Sigmoid colon (tissue), 7 donors: ENCODE data around the gene C1S. TPM values are rescaled to one million over a fixed set of nuclear protein-coding genes. Genes with fewer than 3 reads are reported as not detected.

Experiments
- DNase-seq: peaks from one replicate; pipeline ENCODE4 v3.0.0-alpha.2; 2019
- H3K27ac ChIP-seq, 4 donors: fragments of 200-600 bp; sonication (generic); one replicate each; pipeline ENCODE4 v1.5.1; 2016 to 2019; ENCODE audit warnings: mild to moderate bottlenecking in 1 of 4
- H3K27me3 ChIP-seq, 3 donors: fragments of 200-600 bp; sonication (generic); one replicate each; pipeline ENCODE4 v1.5.1; 2019; ENCODE audit warnings: mild to moderate bottlenecking in 1 of 3
- H3K36me3 ChIP-seq, 4 donors: fragments of 200-600 bp; sonication (generic); one replicate each; pipeline ENCODE4 v1.5.1; 2016 to 2019
- H3K4me1 ChIP-seq, 4 donors: fragments of 200-600 bp; sonication (generic); one replicate each; pipeline ENCODE4 v1.5.1; 2017 to 2019
- H3K4me3 ChIP-seq, 4 donors: fragments of 200-600 bp; sonication (generic); one replicate each; pipeline ENCODE4 v1.5.1; 2017 to 2019; ENCODE audit warnings: mild to moderate bottlenecking in 2 of 4, moderate library complexity in 1 of 4
- H3K9me3 ChIP-seq, 4 donors: fragments of 200-600 bp in 3 of 4; sonication (generic) in 3 of 4; one replicate each; pipeline versions ENCODE4 v1.5.1 to v1.6.1; 2013 to 2019
- EP300 ChIP-seq, 4 donors: sonication (generic); formaldehyde crosslinking; IDR thresholded peaks; one replicate each; pipeline ENCODE4 v1.6.1; 2017; ENCODE audit warnings: antibody characterized with exemption in 4 of 4
- POLR2A ChIP-seq, 2 donors: fragments of 450-650 bp; IDR thresholded peaks; one replicate each; pipeline ENCODE4 v1.6.1; 2016; ENCODE audit warnings: antibody characterized with exemption in 2 of 2, mild to moderate bottlenecking in 2 of 2, moderate library complexity in 2 of 2
- POLR2AphosphoS5 ChIP-seq, 4 donors: sonication (generic); formaldehyde crosslinking; IDR thresholded peaks; one replicate each; pipeline ENCODE4 v1.6.1; 2017; ENCODE audit warnings: antibody characterized with exemption in 4 of 4
- WGBS, 2 donors: extraction: QIAGEN DNeasy Blood & Tissue Kit; methylation state at CpG; one replicate each; pipeline ENCODE4 v1.1.7; 2013; 5-methylcytosine and 5-hydroxymethylcytosine counted together
- intact Hi-C: fragments of 100-400 bp; cut with DNase I; formaldehyde crosslinking; loops from one replicate; pipeline ENCODE4 v1.15.1; 2023
- polyA plus RNA-seq, 3 donors: library from polyadenylated mRNA; stranded (reverse); fragments of 200-250 nt; gene quantifications; one replicate each; pipeline ENCODE4 v1.2.3, GENCODE V29; 2013
- total RNA-seq, 4 donors: library from RNA; depleted of rRNA; stranded (reverse); fragments of >200 nt; gene quantifications; one replicate each; pipeline ENCODE4 v1.1.0, GENCODE V29; 2016
- TF ChIP-seq, protein P1 (sequence below), 4 experiments: fragments of 450-650 bp in 3 of 4; fragments of 200-600 bp in 1 of 4; IDR thresholded peaks; one replicate each; pipeline ENCODE4 v1.5.1; 2016 to 2019; ENCODE audit warnings: antibody characterized with exemption in 4 of 4, mild to moderate bottlenecking in 3 of 4, moderate library complexity in 2 of 4
- donor health status: healthy with polysubstance abuse.
- donor health status: Bipolar disorder and iron deficiency.
- donor health status: healthy.

C1S gene
- total and polyA plus RNA-seq, 7 donors = 15.5 to 622 (median 420) TPM

DNA sequence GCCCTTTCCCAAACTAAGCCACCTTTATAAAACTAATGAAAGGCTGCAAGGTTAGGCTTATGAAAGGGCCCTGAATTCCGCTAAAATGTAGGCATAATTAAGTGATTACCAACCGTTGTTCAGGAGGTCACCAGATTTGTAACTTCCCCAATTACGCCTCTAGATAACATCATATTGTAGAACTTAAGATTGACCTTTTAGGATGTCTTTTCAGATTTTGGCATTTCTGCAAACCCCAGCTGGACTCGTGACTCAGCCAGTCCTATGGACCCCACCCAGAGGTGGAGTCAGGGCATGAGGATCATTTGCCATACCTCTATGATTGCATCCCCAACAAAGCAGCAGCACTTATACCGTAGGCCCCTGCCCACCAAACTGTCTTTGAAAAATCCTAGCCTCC is 38.6 kb upstream of the C1S start:
- H3K36me3 ChIP-seq = no peaks in the 10 kb centered on the region
- peaks cover 0 to 20% (median 15%) of the 10 kb centered on the region in 4 donors for H3K4me1 ChIP-seq
- no peaks in the 10 kb centered on the region for H3K27me3 ChIP-seq
- no peak for DNase-seq
- H3K27ac ChIP-seq = no peak overlapping the region
- H3K4me3 ChIP-seq = no peak overlapping the region
- WGBS, 2 donors = 57 to 76% methylated on average over 5 of the region's 5 CpGs
- TF ChIP-seq EP300 (IDR thresholded peaks at IDR 0.05) (no peak), POLR2AphosphoS5 (IDR thresholded peaks at IDR 0.05) (no peak), POLR2A (IDR thresholded peaks at IDR 0.05) (no peak)
- TF ChIP-seq, protein P1, sequence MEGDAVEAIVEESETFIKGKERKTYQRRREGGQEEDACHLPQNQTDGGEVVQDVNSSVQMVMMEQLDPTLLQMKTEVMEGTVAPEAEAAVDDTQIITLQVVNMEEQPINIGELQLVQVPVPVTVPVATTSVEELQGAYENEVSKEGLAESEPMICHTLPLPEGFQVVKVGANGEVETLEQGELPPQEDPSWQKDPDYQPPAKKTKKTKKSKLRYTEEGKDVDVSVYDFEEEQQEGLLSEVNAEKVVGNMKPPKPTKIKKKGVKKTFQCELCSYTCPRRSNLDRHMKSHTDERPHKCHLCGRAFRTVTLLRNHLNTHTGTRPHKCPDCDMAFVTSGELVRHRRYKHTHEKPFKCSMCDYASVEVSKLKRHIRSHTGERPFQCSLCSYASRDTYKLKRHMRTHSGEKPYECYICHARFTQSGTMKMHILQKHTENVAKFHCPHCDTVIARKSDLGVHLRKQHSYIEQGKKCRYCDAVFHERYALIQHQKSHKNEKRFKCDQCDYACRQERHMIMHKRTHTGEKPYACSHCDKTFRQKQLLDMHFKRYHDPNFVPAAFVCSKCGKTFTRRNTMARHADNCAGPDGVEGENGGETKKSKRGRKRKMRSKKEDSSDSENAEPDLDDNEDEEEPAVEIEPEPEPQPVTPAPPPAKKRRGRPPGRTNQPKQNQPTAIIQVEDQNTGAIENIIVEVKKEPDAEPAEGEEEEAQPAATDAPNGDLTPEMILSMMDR (IDR thresholded peaks at IDR 0.05) = no peak
- intact Hi-C loops = no loop called here
- H3K9me3 ChIP-seq = no peaks in the 10 kb centered on the region

DNA sequence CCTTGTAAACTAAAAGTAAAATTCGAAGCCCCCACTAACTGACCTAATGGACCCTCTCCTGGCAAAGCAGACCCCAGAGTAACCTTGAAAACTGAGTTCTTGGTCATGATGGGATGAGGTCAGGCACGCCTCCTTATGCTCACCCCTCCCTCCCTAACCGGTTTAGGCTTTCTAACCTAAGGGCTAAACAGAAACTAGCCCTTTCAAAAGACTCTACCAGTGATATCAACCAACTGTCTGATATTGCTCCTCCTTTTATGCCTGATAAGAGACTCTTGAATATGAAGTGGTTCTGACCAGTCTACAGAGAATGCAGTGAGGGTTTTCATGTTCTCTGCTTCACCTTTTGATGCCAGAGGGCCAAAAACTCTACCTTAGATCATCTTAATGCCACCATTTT is 37.4 kb upstream of the C1S start:
- Histone ChIP-seq H3K4me3 (no peak overlapping the region), H3K27me3 (no peaks in the 10 kb centered on the region), H3K4me1 (peaks cover 0 to 9% (median 6%) of the 10 kb centered on the region in 4 donors), H3K9me3 (no peaks in the 10 kb centered on the region), H3K27ac (no peak overlapping the region), H3K36me3 (no peaks in the 10 kb centered on the region)
- TF ChIP-seq, protein P1 (IDR thresholded peaks at IDR 0.05) = no peak
- TF ChIP-seq POLR2AphosphoS5 (IDR thresholded peaks at IDR 0.05) (no peak), EP300 (IDR thresholded peaks at IDR 0.05) (no peak), POLR2A (IDR thresholded peaks at IDR 0.05) (no peak)
- DNase-seq = no peak
- intact Hi-C loops = no loop called here
- 88 to 90% methylated on average over 3 of the region's 3 CpGs for WGBS, 2 donors

DNA sequence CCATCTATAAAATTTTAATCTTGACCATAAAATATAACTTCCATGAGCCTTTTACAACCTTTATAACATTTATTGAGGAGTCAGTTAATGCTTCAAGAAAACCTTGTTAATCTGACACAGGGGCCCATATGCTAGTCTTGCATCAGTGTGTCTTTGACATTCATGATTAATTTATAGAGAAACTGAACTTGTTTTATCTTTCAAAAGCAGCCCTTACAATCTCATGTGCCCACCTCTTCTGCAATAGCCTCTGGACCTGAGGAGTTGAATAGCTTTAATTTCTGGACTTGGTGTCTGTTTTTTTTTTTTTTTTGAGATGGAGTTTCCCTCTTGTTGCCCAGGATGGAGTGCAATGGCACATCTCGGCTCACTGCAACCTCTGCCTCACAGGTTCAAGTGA is 33.7 kb upstream of the C1S start:
- DNase-seq = no peak
- TF ChIP-seq POLR2AphosphoS5 (IDR thresholded peaks at IDR 0.05) = no peak
- TF ChIP-seq POLR2A (IDR thresholded peaks at IDR 0.05) = no peak
- TF ChIP-seq EP300 (IDR thresholded peaks at IDR 0.05) = no peak
- TF ChIP-seq, protein P1 (IDR thresholded peaks at IDR 0.05) = no peak
- intact Hi-C loops = no loop called here
- Histone ChIP-seq H3K27me3 (no peaks in the 10 kb centered on the region), H3K36me3 (no peaks in the 10 kb centered on the region), H3K9me3 (no peaks in the 10 kb centered on the region), H3K27ac (no peak overlapping the region), H3K4me3 (no peak overlapping the region), H3K4me1 (no peaks in the 10 kb centered on the region)
- WGBS, 2 donors = 82 to 85% methylated on average over 1 of the region's 1 CpG

DNA sequence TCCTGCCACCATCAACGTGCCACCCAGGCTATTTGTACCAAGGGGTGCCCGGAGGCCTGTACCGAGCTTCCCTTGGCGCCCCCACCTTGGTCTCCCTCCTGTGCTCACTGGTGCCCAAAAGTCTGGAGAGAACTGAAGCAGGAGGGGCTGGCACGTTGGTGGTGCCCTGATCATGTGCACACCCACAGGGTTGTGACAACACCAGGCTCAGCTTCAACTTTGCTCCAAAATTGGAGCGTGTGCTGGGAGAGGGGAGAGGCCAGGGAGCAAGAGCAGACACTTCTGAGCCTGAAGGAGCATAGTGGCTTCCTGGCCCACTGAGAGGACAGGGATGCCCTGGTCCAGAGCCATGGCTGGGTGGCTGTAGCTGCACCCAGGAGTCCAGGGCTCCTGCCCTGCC is 29.2 kb upstream of the C1S start:
- TF ChIP-seq EP300 (IDR thresholded peaks at IDR 0.05) (no peak), POLR2A (IDR thresholded peaks at IDR 0.05) (no peak), POLR2AphosphoS5 (IDR thresholded peaks at IDR 0.05) (no peak)
- TF ChIP-seq, protein P1 (IDR thresholded peaks at IDR 0.05) = no peak
- intact Hi-C loops = no loop called here
- no peak for DNase-seq
- Histone ChIP-seq H3K27ac (no peak overlapping the region), H3K9me3 (no peaks in the 10 kb centered on the region), H3K4me3 (no peak overlapping the region), H3K4me1 (no peaks in the 10 kb centered on the region), H3K36me3 (no peaks in the 10 kb centered on the region), H3K27me3 (no peaks in the 10 kb centered on the region)
- 79 to 87% methylated on average over 6 of the region's 6 CpGs for WGBS, 2 donors

DNA sequence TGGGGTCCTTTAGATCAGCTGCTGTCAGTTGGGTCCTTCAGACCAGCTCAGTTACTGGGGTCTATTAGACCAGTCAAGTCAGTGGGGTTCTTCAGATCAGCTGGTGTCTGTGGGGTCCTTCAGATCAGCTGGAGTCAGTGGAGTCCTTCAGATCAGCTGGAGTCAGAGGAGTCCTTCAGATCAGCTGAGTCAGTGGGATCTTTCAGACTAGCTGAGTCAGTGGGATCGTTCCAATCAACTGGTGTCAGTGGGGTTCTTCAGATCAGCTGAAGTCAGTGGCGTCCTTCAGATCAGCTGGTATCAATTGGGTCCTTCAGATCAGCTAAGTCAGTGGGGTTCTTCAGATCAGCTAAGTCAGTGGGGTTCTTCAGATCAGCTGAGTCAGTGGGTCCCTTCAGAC is 27.5 kb upstream of the C1S start:
- H3K27ac ChIP-seq = no peak overlapping the region
- no peaks in the 10 kb centered on the region for H3K4me1 ChIP-seq
- H3K4me3 ChIP-seq = no peak overlapping the region
- 86 to 87% methylated on average over 2 of the region's 2 CpGs for WGBS, 2 donors
- no peak for DNase-seq
- TF ChIP-seq EP300 (IDR thresholded peaks at IDR 0.05) (no peak), POLR2AphosphoS5 (IDR thresholded peaks at IDR 0.05) (no peak), POLR2A (IDR thresholded peaks at IDR 0.05) (no peak)
- TF ChIP-seq, protein P1 (IDR thresholded peaks at IDR 0.05) = no peak
- intact Hi-C loops = no loop called here
- no peaks in the 10 kb centered on the region for H3K9me3 ChIP-seq
- H3K36me3 ChIP-seq = no peaks in the 10 kb centered on the region
- no peaks in the 10 kb centered on the region for H3K27me3 ChIP-seq
